AG10803 (cell line): Measurements from ENCODE around the gene TMC2.
"Not testable (repeated sequence)": the region's sequence is repeated elsewhere in the genome, so short reads cannot be mapped to it uniquely, and the experiment has no call there.

Experiments
- DNase-seq: peaks from one replicate; pipeline ENCODE4 v3.0.0; 2010; ENCODE audit warnings: low read depth
- H3K4me3 ChIP-seq: 2 replicates; pipeline ENCODE4 v1.5.1; 2011; ENCODE audit warnings: mild to moderate bottlenecking, low read length, control low read depth
- CTCF ChIP-seq: conservative IDR thresholded peaks from 2 replicates; pipeline ENCODE4 v1.5.1; 2011; ENCODE audit warnings: mild to moderate bottlenecking, low read length, control low read depth, inconsistent platforms

The TMC2 gene

GRCh38 chr20:2663887-2664719 lies 127.7 kb downstream of the TMC2 start, which contains the start of gene IDH3B:
Gene IDH3B (minus strand): TSS chr20:2664216. CDS start chr20:2664188, 28 bp downstream.
- DNase-seq = peak; percentile 92
- H3K4me3 ChIP-seq = peak within 1 kb of the TSS; percentile 99
- TF ChIP-seq CTCF = no peak

- no peak overlapping the region for H3K4me3 ChIP-seq
- no peak for TF ChIP-seq CTCF
- DNase-seq = no peak
These were observed 135.6 kb downstream of the TMC2 start for GRCh38 chr20:2671977-2672376.

- TF ChIP-seq CTCF = no peak
- DNase-seq = no peak
These were observed 136.1 kb downstream of the TMC2 start for GRCh38 chr20:2672446-2672845.

GRCh38 chr20:2673453-2673852 lies 137.1 kb downstream of the TMC2 start:
- no peak for DNase-seq
- no peak for TF ChIP-seq CTCF
- no peak overlapping the region for H3K4me3 ChIP-seq

More at GRCh38 chr20:2672446-2672845, 136.1 kb downstream of the TMC2 start:
- no peak overlapping the region for H3K4me3 ChIP-seq

GRCh38 chr20:2680046-2680445 lies 143.7 kb downstream of the TMC2 start:
- no peak for DNase-seq
- no peak overlapping the region for H3K4me3 ChIP-seq
- no peak for TF ChIP-seq CTCF

GRCh38 chr20:2682040-2682439 lies 145.7 kb downstream of the TMC2 start:
- not testable (repeated sequence) for H3K4me3 ChIP-seq, DNase-seq

GRCh38 chr20:2684817-2685216 lies 148.4 kb downstream of the TMC2 start:
- not testable (repeated sequence) for H3K4me3 ChIP-seq, DNase-seq

GRCh38 chr20:2687514-2687913 lies 151.1 kb downstream of the TMC2 start:
- no peak for TF ChIP-seq CTCF
- H3K4me3 ChIP-seq = no peak overlapping the region

More at GRCh38 chr20:2687514-2687913, 151.1 kb downstream of the TMC2 start:
- no peak for DNase-seq
